Muscle layer of duodenum (tissue), 2 donors: Measurements from ENCODE around the gene TBC1D2B.

Experiments used
- H3K27ac ChIP-seq: one replicate; pipeline ENCODE4 v1.7.0; 2013; ENCODE audit warnings: mild to moderate bottlenecking, low read length
- H3K27me3 ChIP-seq: one replicate; pipeline ENCODE4 v1.7.0; 2013; ENCODE audit warnings: low read depth, mild to moderate bottlenecking, control low read depth, low read length
- H3K36me3 ChIP-seq, 2 donors: one replicate each; pipeline ENCODE4 v1.7.0; 2013; ENCODE audit warnings: low read length in 2 of 2, control low read depth in 1 of 2, mild to moderate bottlenecking in 1 of 2; ENCODE audit not compliant: insufficient read depth in 2 of 2, control insufficient read depth in 1 of 2
- H3K4me1 ChIP-seq, 2 donors: one replicate each; pipeline ENCODE4 v1.7.0; 2013; ENCODE audit warnings: low read length in 2 of 2, mild to moderate bottlenecking in 2 of 2, control low read depth in 1 of 2, moderate library complexity in 1 of 2; ENCODE audit not compliant: insufficient read depth in 2 of 2, control insufficient read depth in 1 of 2
- H3K4me3 ChIP-seq, 2 donors: one replicate each; pipeline ENCODE4 v1.7.0; 2013; ENCODE audit warnings: low read length in 2 of 2, low read depth in 1 of 2, mild to moderate bottlenecking in 1 of 2
- H3K9me3 ChIP-seq, 2 donors: one replicate each; pipeline ENCODE4 v1.7.0; 2013; ENCODE audit warnings: low read length in 2 of 2, control low read depth in 1 of 2, mild to moderate bottlenecking in 1 of 2; ENCODE audit not compliant: control insufficient read depth in 1 of 2
- donor health status: healthy.

The TBC1D2B gene

DNA sequence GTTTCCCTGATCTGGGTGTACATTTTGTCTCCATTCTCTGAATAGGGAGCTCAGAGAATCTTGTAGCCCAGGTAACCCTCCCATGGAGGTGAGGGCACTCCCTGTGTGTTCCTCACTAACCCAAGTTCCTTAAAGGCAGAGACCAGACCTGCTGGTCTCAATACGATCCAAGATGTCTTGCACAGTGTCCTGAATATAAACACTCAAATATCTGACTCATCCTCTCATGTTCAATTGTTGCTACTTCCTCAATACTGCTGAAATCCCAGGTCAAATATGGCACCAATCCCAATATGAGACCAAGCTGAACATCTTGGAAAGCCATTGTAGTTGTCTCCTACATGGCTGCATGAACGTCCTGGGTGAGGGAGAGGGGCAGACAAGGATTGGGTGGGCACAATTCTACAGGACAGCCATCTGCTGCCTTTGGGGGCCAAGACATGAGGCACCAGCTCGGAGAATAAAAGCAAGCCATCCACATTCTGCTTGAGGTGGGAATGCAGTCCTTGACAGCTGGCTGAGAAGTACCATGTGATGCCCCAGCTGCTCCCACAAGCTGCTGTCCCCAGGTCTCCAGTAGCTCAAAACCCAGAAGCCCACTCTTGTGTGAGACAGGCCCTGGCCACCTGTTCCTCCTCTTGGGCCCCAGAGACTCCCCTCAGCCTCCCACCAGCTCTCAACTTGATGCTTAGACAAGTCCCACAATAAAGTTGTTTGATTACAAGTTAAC lies 18.2 kb downstream of the TBC1D2B start:
- Histone ChIP-seq H3K27ac (peak overlapping the region; percentile 48), H3K9me3 (no peaks in the 10 kb centered on the region), H3K36me3 (no peaks in the 10 kb centered on the region), H3K4me1 (peaks cover 52 to 58% of the 10 kb centered on the region in 2 donors), H3K27me3 (no peaks in the 10 kb centered on the region), H3K4me3 (no peak overlapping the region)

GRCh38 chr15:78058401-78058935 lies 19.0 kb downstream of the TBC1D2B start:
- Histone ChIP-seq H3K4me1 (peaks cover 44 to 50% of the 10 kb centered on the region in 2 donors), H3K27ac (peak overlapping the region; percentile 19), H3K9me3 (no peaks in the 10 kb centered on the region), H3K27me3 (no peaks in the 10 kb centered on the region), H3K4me3 (no peak overlapping the region), H3K36me3 (peaks cover 0 to 7% of the 10 kb centered on the region in 2 donors)

- peaks cover 40 to 45% of the 10 kb centered on the region in 2 donors for H3K4me1 ChIP-seq
- no peaks in the 10 kb centered on the region for H3K9me3 ChIP-seq
- H3K4me3 ChIP-seq, result no peak overlapping the region
- H3K27me3 ChIP-seq, result no peaks in the 10 kb centered on the region
- peaks cover 0 to 14% of the 10 kb centered on the region in 2 donors for H3K36me3 ChIP-seq
- H3K27ac ChIP-seq, result peak overlapping the region; percentile 44
Measured at GRCh38 chr15:78057803-78058202, 19.7 kb downstream of the TBC1D2B start.

- H3K4me3 ChIP-seq, result peak overlapping the region in 1 of 2 donors; percentile 9
- H3K9me3 ChIP-seq, result no peaks in the 10 kb centered on the region
- H3K36me3 ChIP-seq, result peaks cover 0 to 22% of the 10 kb centered on the region in 2 donors
- H3K4me1 ChIP-seq, result peaks cover 45% of the 10 kb centered on the region in 2 donors
- H3K27ac ChIP-seq, result peak overlapping the region; percentile 71
- H3K27me3 ChIP-seq, result no peaks in the 10 kb centered on the region
Measured at GRCh38 chr15:78056714-78057269, 20.7 kb downstream of the TBC1D2B start.

- Histone ChIP-seq H3K27me3 (no peaks in the 10 kb centered on the region), H3K27ac (peak overlapping the region; percentile 71), H3K36me3 (peaks cover 0 to 22% of the 10 kb centered on the region in 2 donors), H3K4me3 (no peak overlapping the region), H3K9me3 (no peaks in the 10 kb centered on the region), H3K4me1 (peaks cover 46 to 52% of the 10 kb centered on the region in 2 donors)
Measured at GRCh38 chr15:78055919-78056713, 21.4 kb downstream of the TBC1D2B start.

DNA sequence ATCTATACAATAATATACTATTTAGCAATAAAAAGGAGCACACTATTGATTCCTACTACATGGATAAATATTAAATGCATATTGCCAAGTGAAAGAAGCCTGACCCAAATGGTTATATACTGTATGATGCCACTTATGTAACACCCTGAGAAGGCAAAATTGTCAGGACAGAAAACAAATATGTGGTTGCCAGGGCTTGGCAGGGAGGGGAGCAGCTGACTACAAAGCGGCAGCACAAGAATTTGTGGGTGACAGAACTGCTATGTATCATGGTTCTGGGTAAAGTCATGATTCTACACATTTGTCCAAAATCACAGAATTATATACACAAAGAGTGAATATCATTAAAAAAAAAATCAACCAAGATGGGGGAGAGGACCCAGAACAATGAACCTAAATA lies 22.5 kb downstream of the TBC1D2B start:
- Histone ChIP-seq H3K36me3 (peaks cover 0 to 22% of the 10 kb centered on the region in 2 donors), H3K27ac (no peak overlapping the region), H3K9me3 (no peaks in the 10 kb centered on the region), H3K4me1 (peaks cover 57 to 59% of the 10 kb centered on the region in 2 donors), H3K4me3 (no peak overlapping the region), H3K27me3 (no peaks in the 10 kb centered on the region)

GRCh38 chr15:78054518-78054917 lies 23.0 kb downstream of the TBC1D2B start:
- Histone ChIP-seq H3K36me3 (peaks cover 0 to 22% of the 10 kb centered on the region in 2 donors), H3K27ac (no peak overlapping the region), H3K9me3 (no peaks in the 10 kb centered on the region), H3K4me1 (peaks cover 59 to 60% of the 10 kb centered on the region in 2 donors), H3K4me3 (no peak overlapping the region), H3K27me3 (no peaks in the 10 kb centered on the region)

- Histone ChIP-seq H3K9me3 (no peaks in the 10 kb centered on the region), H3K4me3 (no peak overlapping the region), H3K36me3 (peaks cover 0 to 22% of the 10 kb centered on the region in 2 donors), H3K27me3 (no peaks in the 10 kb centered on the region), H3K27ac (peak overlapping the region; percentile 37), H3K4me1 (peaks cover 64 to 67% of the 10 kb centered on the region in 2 donors)
Measured at GRCh38 chr15:78052545-78052944, 25.0 kb downstream of the TBC1D2B start.

- peak overlapping the region; percentile 37 for H3K27ac ChIP-seq
- H3K27me3 ChIP-seq, result no peaks in the 10 kb centered on the region
- H3K4me1 ChIP-seq, result peaks cover 68% of the 10 kb centered on the region in 2 donors
- H3K4me3 ChIP-seq, result no peak overlapping the region
- H3K36me3 ChIP-seq, result peaks cover 0 to 22% of the 10 kb centered on the region in 2 donors
- no peaks in the 10 kb centered on the region for H3K9me3 ChIP-seq
Measured at GRCh38 chr15:78052001-78052401, 25.5 kb downstream of the TBC1D2B start.

DNA sequence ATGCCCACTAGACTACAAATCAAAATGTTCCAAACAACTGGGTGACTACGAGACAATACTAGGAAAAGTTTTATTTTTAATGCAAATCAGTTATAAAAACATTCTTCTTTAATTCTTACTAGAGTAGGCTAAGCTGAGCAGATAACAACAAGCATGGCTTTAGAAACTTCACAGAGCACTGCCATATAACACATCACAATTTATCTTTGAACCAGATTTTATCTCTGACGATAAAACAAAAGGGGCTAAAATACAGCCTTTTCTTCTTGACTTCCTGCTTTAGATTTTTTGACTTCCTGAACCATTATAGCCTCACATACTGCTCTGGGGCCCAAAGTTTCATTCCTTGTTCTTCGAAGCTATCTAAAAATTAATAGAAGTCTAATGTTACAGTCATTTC lies 25.9 kb downstream of the TBC1D2B start:
- H3K27ac ChIP-seq, result peak overlapping the region; percentile 37
- H3K4me3 ChIP-seq, result no peak overlapping the region
- peaks cover 0 to 22% of the 10 kb centered on the region in 2 donors for H3K36me3 ChIP-seq
- H3K27me3 ChIP-seq, result no peaks in the 10 kb centered on the region
- peaks cover 64 to 68% of the 10 kb centered on the region in 2 donors for H3K4me1 ChIP-seq
- H3K9me3 ChIP-seq, result no peaks in the 10 kb centered on the region

GRCh38 chr15:78050826-78051225 lies 26.7 kb downstream of the TBC1D2B start:
- Histone ChIP-seq H3K4me1 (peaks cover 56 to 64% of the 10 kb centered on the region in 2 donors), H3K36me3 (peaks cover 0 to 22% of the 10 kb centered on the region in 2 donors), H3K27ac (peak overlapping the region; percentile 37), H3K27me3 (no peaks in the 10 kb centered on the region), H3K4me3 (no peak overlapping the region), H3K9me3 (no peaks in the 10 kb centered on the region)
